Measurements from ENCODE around the gene KCNG2.

The KCNG2 gene

GRCh38 chr18:79912409-79912991, 114.8 kb downstream of the KCNG2 start:
- no peak for DNase-seq (ENCODE audit: low read depth)

- no peak for DNase-seq (ENCODE audit: low read depth)
Observed at GRCh38 chr18:79912994-79913831, 115.5 kb downstream of the KCNG2 start.

- DNase-seq (ENCODE audit: low read depth), result no peak
Observed at GRCh38 chr18:79914614-79915160, 116.9 kb downstream of the KCNG2 start.

GRCh38 chr18:79915161-79916127, 117.7 kb downstream of the KCNG2 start:
- DNase-seq (ENCODE audit: low read depth), result no peak

- no peak for DNase-seq (ENCODE audit: low read depth)
Observed at GRCh38 chr18:79916128-79916494, 118.4 kb downstream of the KCNG2 start.

- DNase-seq (ENCODE audit: low read depth), result no peak
Observed at GRCh38 chr18:79916546-79917168, 118.9 kb downstream of the KCNG2 start.

GRCh38 chr18:79917169-79917852, 119.6 kb downstream of the KCNG2 start:
- DNase-seq (ENCODE audit: low read depth), result no peak

GRCh38 chr18:79917853-79918614, 120.3 kb downstream of the KCNG2 start:
- no peak for DNase-seq (ENCODE audit: low read depth)

- no peak for DNase-seq (ENCODE audit: low read depth)
Observed at GRCh38 chr18:79918615-79919011, 120.9 kb downstream of the KCNG2 start.

GRCh38 chr18:79919089-79919488, 121.4 kb downstream of the KCNG2 start:
- DNase-seq (ENCODE audit: low read depth), result no peak

GRCh38 chr18:79921984-79922965, 124.5 kb downstream of the KCNG2 start:
- DNase-seq (ENCODE audit: low read depth), result no peak

- DNase-seq (ENCODE audit: low read depth), result no peak
Observed at GRCh38 chr18:79922971-79923411, 125.3 kb downstream of the KCNG2 start.

GRCh38 chr18:79923896-79924585, 126.3 kb downstream of the KCNG2 start:
- DNase-seq (ENCODE audit: low read depth), result no peak

- DNase-seq (ENCODE audit: low read depth), result no peak
Observed at GRCh38 chr18:79924814-79925731, 127.3 kb downstream of the KCNG2 start.

- DNase-seq (ENCODE audit: low read depth), result no peak
Observed at GRCh38 chr18:79926306-79926705, 128.6 kb downstream of the KCNG2 start.

- no peak for DNase-seq (ENCODE audit: low read depth)
Observed at GRCh38 chr18:79926715-79927606, 129.2 kb downstream of the KCNG2 start.
